ENCODE measurements around the gene CPN1. TPM values are rescaled to one million over a fixed set of nuclear protein-coding genes. Genes with fewer than 3 reads are reported as not detected.

The CPN1 gene
- total and polyA plus RNA-seq, 2 experiments from 2014 or later: 0.32 TPM; not detected in 1

DNA sequence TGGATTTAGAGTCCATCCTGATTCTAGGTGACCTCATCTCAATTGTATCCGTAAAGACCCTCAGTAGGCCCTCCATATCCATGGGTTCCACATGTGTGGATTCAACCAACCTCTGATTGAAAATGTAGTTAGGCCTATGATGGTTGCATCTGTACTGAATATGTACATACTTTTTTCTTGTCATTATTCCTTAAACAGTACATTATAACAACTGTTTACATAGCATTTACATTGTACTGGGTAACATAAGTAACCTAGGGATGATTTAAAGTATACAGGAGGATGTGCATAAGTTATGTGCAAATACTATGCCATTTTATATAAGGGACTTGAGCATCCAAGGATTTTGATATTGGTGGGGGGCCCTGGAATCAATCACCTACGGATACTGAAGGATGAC, 10.1 kb downstream of the CPN1 start:
- no peaks in the 10 kb centered on the region for H3K36me3 ChIP-seq (ENCODE audit: insufficient read depth)
- H3K27ac ChIP-seq (ENCODE audit: low read depth): no peak overlapping the region
- TF ChIP-seq STAT1 (IDR thresholded peaks at IDR 0.05; ENCODE audit: unreplicated experiment) (no peak), JUNB (IDR thresholded peaks at IDR 0.05; ENCODE audit: unreplicated experiment) (no peak), CREB1 (CRISPR knock-in tag; IDR thresholded peaks at IDR 0.05; ENCODE audit: low read depth) (no peak), POLR2AphosphoS5 (IDR thresholded peaks at IDR 0.05; ENCODE audit: low read depth) (no peak), NANOG (IDR thresholded peaks at IDR 0.05; ENCODE audit: borderline replicate concordance) (no peak), EZH2phosphoT487 (IDR thresholded peaks at IDR 0.05; ENCODE audit: unreplicated experiment) (no peak), EZH2 (IDR thresholded peaks at IDR 0.05; ENCODE audit: low read depth, unreplicated experiment) (no peak), ZNF114 (CRISPR knock-in tag; IDR thresholded peaks at IDR 0.05) (no peak), ZNF331 (CRISPR knock-in tag; IDR thresholded peaks at IDR 0.05; ENCODE audit: low read depth) (no peak)
- TF ChIP-seq, protein P1, sequence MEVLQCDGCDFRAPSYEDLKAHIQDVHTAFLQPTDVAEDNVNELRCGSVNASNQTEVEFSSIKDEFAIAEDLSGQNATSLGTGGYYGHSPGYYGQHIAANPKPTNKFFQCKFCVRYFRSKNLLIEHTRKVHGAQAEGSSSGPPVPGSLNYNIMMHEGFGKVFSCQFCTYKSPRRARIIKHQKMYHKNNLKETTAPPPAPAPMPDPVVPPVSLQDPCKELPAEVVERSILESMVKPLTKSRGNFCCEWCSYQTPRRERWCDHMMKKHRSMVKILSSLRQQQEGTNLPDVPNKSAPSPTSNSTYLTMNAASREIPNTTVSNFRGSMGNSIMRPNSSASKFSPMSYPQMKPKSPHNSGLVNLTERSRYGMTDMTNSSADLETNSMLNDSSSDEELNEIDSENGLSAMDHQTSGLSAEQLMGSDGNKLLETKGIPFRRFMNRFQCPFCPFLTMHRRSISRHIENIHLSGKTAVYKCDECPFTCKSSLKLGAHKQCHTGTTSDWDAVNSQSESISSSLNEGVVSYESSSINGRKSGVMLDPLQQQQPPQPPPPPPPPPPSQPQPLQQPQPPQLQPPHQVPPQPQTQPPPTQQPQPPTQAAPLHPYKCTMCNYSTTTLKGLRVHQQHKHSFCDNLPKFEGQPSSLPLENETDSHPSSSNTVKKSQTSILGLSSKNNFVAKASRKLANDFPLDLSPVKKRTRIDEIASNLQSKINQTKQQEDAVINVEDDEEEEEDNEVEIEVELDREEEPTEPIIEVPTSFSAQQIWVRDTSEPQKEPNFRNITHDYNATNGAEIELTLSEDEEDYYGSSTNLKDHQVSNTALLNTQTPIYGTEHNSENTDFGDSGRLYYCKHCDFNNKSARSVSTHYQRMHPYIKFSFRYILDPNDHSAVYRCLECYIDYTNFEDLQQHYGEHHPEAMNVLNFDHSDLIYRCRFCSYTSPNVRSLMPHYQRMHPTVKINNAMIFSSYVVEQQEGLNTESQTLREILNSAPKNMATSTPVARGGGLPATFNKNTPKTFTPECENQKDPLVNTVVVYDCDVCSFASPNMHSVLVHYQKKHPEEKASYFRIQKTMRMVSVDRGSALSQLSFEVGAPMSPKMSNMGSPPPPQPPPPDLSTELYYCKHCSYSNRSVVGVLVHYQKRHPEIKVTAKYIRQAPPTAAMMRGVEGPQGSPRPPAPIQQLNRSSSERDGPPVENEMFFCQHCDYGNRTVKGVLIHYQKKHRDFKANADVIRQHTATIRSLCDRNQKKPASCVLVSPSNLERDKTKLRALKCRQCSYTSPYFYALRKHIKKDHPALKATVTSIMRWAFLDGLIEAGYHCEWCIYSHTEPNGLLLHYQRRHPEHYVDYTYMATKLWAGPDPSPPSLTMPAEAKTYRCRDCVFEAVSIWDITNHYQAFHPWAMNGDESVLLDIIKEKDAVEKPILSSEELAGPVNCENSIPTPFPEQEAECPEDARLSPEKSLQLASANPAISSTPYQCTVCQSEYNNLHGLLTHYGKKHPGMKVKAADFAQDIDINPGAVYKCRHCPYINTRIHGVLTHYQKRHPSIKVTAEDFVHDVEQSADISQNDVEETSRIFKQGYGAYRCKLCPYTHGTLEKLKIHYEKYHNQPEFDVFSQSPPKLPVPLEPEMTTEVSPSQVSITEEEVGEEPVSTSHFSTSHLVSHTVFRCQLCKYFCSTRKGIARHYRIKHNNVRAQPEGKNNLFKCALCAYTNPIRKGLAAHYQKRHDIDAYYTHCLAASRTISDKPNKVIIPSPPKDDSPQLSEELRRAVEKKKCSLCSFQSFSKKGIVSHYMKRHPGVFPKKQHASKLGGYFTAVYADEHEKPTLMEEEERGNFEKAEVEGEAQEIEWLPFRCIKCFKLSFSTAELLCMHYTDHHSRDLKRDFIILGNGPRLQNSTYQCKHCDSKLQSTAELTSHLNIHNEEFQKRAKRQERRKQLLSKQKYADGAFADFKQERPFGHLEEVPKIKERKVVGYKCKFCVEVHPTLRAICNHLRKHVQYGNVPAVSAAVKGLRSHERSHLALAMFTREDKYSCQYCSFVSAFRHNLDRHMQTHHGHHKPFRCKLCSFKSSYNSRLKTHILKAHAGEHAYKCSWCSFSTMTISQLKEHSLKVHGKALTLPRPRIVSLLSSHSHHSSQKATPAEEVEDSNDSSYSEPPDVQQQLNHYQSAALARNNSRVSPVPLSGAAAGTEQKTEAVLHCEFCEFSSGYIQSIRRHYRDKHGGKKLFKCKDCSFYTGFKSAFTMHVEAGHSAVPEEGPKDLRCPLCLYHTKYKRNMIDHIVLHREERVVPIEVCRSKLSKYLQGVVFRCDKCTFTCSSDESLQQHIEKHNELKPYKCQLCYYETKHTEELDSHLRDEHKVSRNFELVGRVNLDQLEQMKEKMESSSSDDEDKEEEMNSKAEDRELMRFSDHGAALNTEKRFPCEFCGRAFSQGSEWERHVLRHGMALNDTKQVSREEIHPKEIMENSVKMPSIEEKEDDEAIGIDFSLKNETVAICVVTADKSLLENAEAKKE (CRISPR knock-in tag; IDR thresholded peaks at IDR 0.05): no peak
- TF ChIP-seq, protein P2, sequence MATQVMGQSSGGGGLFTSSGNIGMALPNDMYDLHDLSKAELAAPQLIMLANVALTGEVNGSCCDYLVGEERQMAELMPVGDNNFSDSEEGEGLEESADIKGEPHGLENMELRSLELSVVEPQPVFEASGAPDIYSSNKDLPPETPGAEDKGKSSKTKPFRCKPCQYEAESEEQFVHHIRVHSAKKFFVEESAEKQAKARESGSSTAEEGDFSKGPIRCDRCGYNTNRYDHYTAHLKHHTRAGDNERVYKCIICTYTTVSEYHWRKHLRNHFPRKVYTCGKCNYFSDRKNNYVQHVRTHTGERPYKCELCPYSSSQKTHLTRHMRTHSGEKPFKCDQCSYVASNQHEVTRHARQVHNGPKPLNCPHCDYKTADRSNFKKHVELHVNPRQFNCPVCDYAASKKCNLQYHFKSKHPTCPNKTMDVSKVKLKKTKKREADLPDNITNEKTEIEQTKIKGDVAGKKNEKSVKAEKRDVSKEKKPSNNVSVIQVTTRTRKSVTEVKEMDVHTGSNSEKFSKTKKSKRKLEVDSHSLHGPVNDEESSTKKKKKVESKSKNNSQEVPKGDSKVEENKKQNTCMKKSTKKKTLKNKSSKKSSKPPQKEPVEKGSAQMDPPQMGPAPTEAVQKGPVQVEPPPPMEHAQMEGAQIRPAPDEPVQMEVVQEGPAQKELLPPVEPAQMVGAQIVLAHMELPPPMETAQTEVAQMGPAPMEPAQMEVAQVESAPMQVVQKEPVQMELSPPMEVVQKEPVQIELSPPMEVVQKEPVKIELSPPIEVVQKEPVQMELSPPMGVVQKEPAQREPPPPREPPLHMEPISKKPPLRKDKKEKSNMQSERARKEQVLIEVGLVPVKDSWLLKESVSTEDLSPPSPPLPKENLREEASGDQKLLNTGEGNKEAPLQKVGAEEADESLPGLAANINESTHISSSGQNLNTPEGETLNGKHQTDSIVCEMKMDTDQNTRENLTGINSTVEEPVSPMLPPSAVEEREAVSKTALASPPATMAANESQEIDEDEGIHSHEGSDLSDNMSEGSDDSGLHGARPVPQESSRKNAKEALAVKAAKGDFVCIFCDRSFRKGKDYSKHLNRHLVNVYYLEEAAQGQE (IDR thresholded peaks at IDR 0.05; ENCODE audit: unreplicated experiment): no peak
- TF ChIP-seq, protein P3, sequence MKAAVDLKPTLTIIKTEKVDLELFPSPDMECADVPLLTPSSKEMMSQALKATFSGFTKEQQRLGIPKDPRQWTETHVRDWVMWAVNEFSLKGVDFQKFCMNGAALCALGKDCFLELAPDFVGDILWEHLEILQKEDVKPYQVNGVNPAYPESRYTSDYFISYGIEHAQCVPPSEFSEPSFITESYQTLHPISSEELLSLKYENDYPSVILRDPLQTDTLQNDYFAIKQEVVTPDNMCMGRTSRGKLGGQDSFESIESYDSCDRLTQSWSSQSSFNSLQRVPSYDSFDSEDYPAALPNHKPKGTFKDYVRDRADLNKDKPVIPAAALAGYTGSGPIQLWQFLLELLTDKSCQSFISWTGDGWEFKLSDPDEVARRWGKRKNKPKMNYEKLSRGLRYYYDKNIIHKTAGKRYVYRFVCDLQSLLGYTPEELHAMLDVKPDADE (IDR thresholded peaks at IDR 0.05): no peak
- TF ChIP-seq, protein P4, sequence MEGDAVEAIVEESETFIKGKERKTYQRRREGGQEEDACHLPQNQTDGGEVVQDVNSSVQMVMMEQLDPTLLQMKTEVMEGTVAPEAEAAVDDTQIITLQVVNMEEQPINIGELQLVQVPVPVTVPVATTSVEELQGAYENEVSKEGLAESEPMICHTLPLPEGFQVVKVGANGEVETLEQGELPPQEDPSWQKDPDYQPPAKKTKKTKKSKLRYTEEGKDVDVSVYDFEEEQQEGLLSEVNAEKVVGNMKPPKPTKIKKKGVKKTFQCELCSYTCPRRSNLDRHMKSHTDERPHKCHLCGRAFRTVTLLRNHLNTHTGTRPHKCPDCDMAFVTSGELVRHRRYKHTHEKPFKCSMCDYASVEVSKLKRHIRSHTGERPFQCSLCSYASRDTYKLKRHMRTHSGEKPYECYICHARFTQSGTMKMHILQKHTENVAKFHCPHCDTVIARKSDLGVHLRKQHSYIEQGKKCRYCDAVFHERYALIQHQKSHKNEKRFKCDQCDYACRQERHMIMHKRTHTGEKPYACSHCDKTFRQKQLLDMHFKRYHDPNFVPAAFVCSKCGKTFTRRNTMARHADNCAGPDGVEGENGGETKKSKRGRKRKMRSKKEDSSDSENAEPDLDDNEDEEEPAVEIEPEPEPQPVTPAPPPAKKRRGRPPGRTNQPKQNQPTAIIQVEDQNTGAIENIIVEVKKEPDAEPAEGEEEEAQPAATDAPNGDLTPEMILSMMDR (conservative IDR thresholded peaks at IDR 0.05; ENCODE audit: low read depth in 2 of 2): no peak
- H3K4me2 ChIP-seq: no peak overlapping the region
- no peaks in the 10 kb centered on the region for H3K79me2 ChIP-seq (replicated peaks; ENCODE audit: insufficient read depth)
- Mint-ChIP-seq H3K9me3 (no peaks in the 10 kb centered on the region), H3K4me1 (no peaks in the 10 kb centered on the region), H3K36me3 (ENCODE audit: low read depth) (no peaks in the 10 kb centered on the region), H3K27ac (no peak overlapping the region), H3K4me3 (no peak overlapping the region), H3K27me3 (ENCODE audit: insufficient read depth, low read depth, poor library complexity) (peaks cover 2% of the 10 kb centered on the region)
- H3K27me3 ChIP-seq (ENCODE audit: insufficient read depth): no peaks in the 10 kb centered on the region
- no peaks in the 10 kb centered on the region for H3K4me1 ChIP-seq (ENCODE audit: insufficient read depth)
- no peak overlapping the region for H3K4me3 ChIP-seq
- DNase-seq (ENCODE audit: low spot score): no peak
- no peaks in the 10 kb centered on the region for H3F3A ChIP-seq (replicated peaks; ENCODE audit: low read depth)
- no peak for ATAC-seq
- no peaks in the 10 kb centered on the region for H3K9me2 ChIP-seq (ENCODE audit: insufficient read depth)
- no peaks in the 10 kb centered on the region for H4K20me1 ChIP-seq (replicated peaks; ENCODE audit: insufficient read depth)
- H2AFZ ChIP-seq: no peak overlapping the region
